Activated CD4-positive, alpha-beta memory T cell treated with anti-CD3 and anti-CD28 coated beads, Interleukin-2, amount 10 ng/mL, durations not matched to agents 7 days and 5 days (primary cell): Measurements from ENCODE around the gene MMP2. TPM values are rescaled to one million over a fixed set of nuclear protein-coding genes. Genes with fewer than 3 reads are reported as not detected.

ENCODE experiments used
- CTCF ChIA-PET: fragments of 350-600 bp; sonication (Branson Sonifier 250); formaldehyde crosslinking; loops from one replicate; lab custom pipeline; 2021; ENCODE audit warnings: antibody characterized with exemption, inconsistent platforms; lab: Charles Lee
- POLR2A ChIA-PET: fragments of 350-600 bp; sonication (Branson Sonifier 250); formaldehyde crosslinking; loops from one replicate; lab custom pipeline; 2021; ENCODE audit warnings: antibody characterized with exemption; lab: Charles Lee
- DNase-seq: peaks from one replicate; pipeline ENCODE4 v3.0.0-alpha.2; 2020
- H3K27ac Mint-ChIP-seq: one replicate; pipeline ENCODE4 v1.8.0; 2021; ENCODE audit warnings: mild to moderate bottlenecking, mixed read lengths
- H3K27me3 Mint-ChIP-seq: one replicate; pipeline ENCODE4 v1.8.0; 2021; ENCODE audit warnings: mixed read lengths
- H3K36me3 Mint-ChIP-seq: one replicate; pipeline ENCODE4 v1.8.0; 2021; ENCODE audit warnings: low read depth, mixed read lengths
- H3K4me1 Mint-ChIP-seq: one replicate; pipeline ENCODE4 v1.8.0; 2021; ENCODE audit warnings: mixed read lengths
- H3K4me3 Mint-ChIP-seq: one replicate; pipeline ENCODE4 v1.8.0; 2021; ENCODE audit warnings: mild to moderate bottlenecking, mixed read lengths
- H3K9me3 Mint-ChIP-seq: one replicate; pipeline ENCODE4 v1.8.0; 2021; ENCODE audit warnings: mixed read lengths
- total RNA-seq, 2 experiments: library from RNA; stranded (reverse); gene quantifications; one replicate each; pipeline ENCODE4 v1.2.3, GENCODE V29; 2021

MMP2 gene
- total RNA-seq, 2 experiments from 2014 or later, result 0.20 to 0.30 TPM

GRCh38 chr16:55474821-55475220, 4.2 kb upstream of the MMP2 start:
- H3K9me3 Mint-ChIP-seq, result no peaks in the 10 kb centered on the region
- no peaks in the 10 kb centered on the region for H3K36me3 Mint-ChIP-seq
- no peak overlapping the region for H3K4me3 Mint-ChIP-seq
- H3K27me3 Mint-ChIP-seq, result peaks cover 20% of the 10 kb centered on the region
- CTCF ChIA-PET, result interaction anchor here (1.0 to 1.6 kb wide), 2 partner anchors 9 to 11 kb away, joined by 3 to 11 read pairs; no protein-coding TSS in a partner anchor
- peaks cover 28% of the 10 kb centered on the region for H3K4me1 Mint-ChIP-seq
- no peak for DNase-seq
- no peak overlapping the region for H3K27ac Mint-ChIP-seq
- POLR2A ChIA-PET, result no interaction called here

GRCh38 chr16:55475919-55476318, 3.1 kb upstream of the MMP2 start:
- no peaks in the 10 kb centered on the region for H3K9me3 Mint-ChIP-seq
- DNase-seq, result no peak
- no peak overlapping the region for H3K4me3 Mint-ChIP-seq
- peaks cover 25% of the 10 kb centered on the region for H3K4me1 Mint-ChIP-seq
- no peaks in the 10 kb centered on the region for H3K36me3 Mint-ChIP-seq
- ChIA-PET POLR2A (no interaction called here), CTCF (interaction anchor here (1.6 kb wide), 1 partner anchor 11 kb away, joined by 11 read pairs; no protein-coding TSS in a partner anchor)
- no peak overlapping the region for H3K27ac Mint-ChIP-seq
- H3K27me3 Mint-ChIP-seq, result peaks cover 29% of the 10 kb centered on the region

- CTCF ChIA-PET, result no interaction called here
- H3K4me1 Mint-ChIP-seq, result peaks cover 15% of the 10 kb centered on the region
- H3K4me3 Mint-ChIP-seq, result no peak overlapping the region
- DNase-seq, result no peak
- no peaks in the 10 kb centered on the region for H3K9me3 Mint-ChIP-seq
- POLR2A ChIA-PET, result no interaction called here
- peaks cover 35% of the 10 kb centered on the region for H3K27me3 Mint-ChIP-seq
- H3K27ac Mint-ChIP-seq, result no peak overlapping the region
- no peaks in the 10 kb centered on the region for H3K36me3 Mint-ChIP-seq
Observed at GRCh38 chr16:55476625-55477533, 2.1 kb upstream of the MMP2 start.

GRCh38 chr16:55477736-55478135, 1.3 kb upstream of the MMP2 start:
- Mint-ChIP-seq H3K36me3 (no peaks in the 10 kb centered on the region), H3K27me3 (peaks cover 35% of the 10 kb centered on the region), H3K9me3 (no peaks in the 10 kb centered on the region), H3K27ac (no peak overlapping the region), H3K4me1 (peaks cover 12% of the 10 kb centered on the region), H3K4me3 (no peak overlapping the region)
- DNase-seq, result no peak
- POLR2A ChIA-PET, result no interaction called here
- CTCF ChIA-PET, result no interaction called here

GRCh38 chr16:55479430-55480140, 587 bp downstream of the MMP2 start:
- peak overlapping the region; percentile 13 for H3K4me3 Mint-ChIP-seq
- H3K27me3 Mint-ChIP-seq, result peaks cover 35% of the 10 kb centered on the region
- H3K36me3 Mint-ChIP-seq, result no peaks in the 10 kb centered on the region
- no peak overlapping the region for H3K27ac Mint-ChIP-seq
- ChIA-PET POLR2A (no interaction called here), CTCF (interaction anchor here (0.8 to 1.7 kb wide), 2 partner anchors 10 to 15 kb away, joined by 3 to 6 read pairs; no protein-coding TSS in a partner anchor)
- DNase-seq, result no peak
- H3K4me1 Mint-ChIP-seq, result peaks cover 5% of the 10 kb centered on the region
- H3K9me3 Mint-ChIP-seq, result no peaks in the 10 kb centered on the region

GRCh38 chr16:55480228-55480655, 1.2 kb downstream of the MMP2 start:
- CTCF ChIA-PET, result interaction anchor here (0.8 to 1.7 kb wide), 2 partner anchors 10 to 15 kb away, joined by 3 to 6 read pairs; no protein-coding TSS in a partner anchor
- Mint-ChIP-seq H3K36me3 (no peaks in the 10 kb centered on the region), H3K4me1 (peaks cover 4% of the 10 kb centered on the region), H3K9me3 (no peaks in the 10 kb centered on the region), H3K27me3 (peaks cover 35% of the 10 kb centered on the region), H3K4me3 (no peak overlapping the region), H3K27ac (no peak overlapping the region)
- no peak for DNase-seq
- POLR2A ChIA-PET, result no interaction called here

- Mint-ChIP-seq H3K36me3 (no peaks in the 10 kb centered on the region), H3K27ac (no peak overlapping the region), H3K4me3 (no peak overlapping the region), H3K9me3 (no peaks in the 10 kb centered on the region), H3K27me3 (peaks cover 35% of the 10 kb centered on the region), H3K4me1 (peaks cover 4% of the 10 kb centered on the region)
- DNase-seq, result no peak
- CTCF ChIA-PET, result interaction anchor here (1.7 kb wide), 1 partner anchor 16 kb away, joined by 6 read pairs; no protein-coding TSS in a partner anchor
- POLR2A ChIA-PET, result no interaction called here
Observed at GRCh38 chr16:55481023-55481422, 2.0 kb downstream of the MMP2 start.

- Mint-ChIP-seq H3K9me3 (no peaks in the 10 kb centered on the region), H3K27me3 (peaks cover 35% of the 10 kb centered on the region), H3K27ac (no peak overlapping the region), H3K4me1 (peaks cover 4% of the 10 kb centered on the region), H3K4me3 (no peak overlapping the region), H3K36me3 (no peaks in the 10 kb centered on the region)
- CTCF ChIA-PET, result no interaction called here
- no peak for DNase-seq
- POLR2A ChIA-PET, result no interaction called here
Observed at GRCh38 chr16:55482056-55482455, 3.1 kb downstream of the MMP2 start.

GRCh38 chr16:55487048-55487803, 8.2 kb downstream of the MMP2 start:
- H3K9me3 Mint-ChIP-seq, result no peaks in the 10 kb centered on the region
- H3K36me3 Mint-ChIP-seq, result no peaks in the 10 kb centered on the region
- ChIA-PET POLR2A (no interaction called here), CTCF (no interaction called here)
- H3K4me3 Mint-ChIP-seq, result no peak overlapping the region
- H3K4me1 Mint-ChIP-seq, result no peaks in the 10 kb centered on the region
- H3K27me3 Mint-ChIP-seq, result no peaks in the 10 kb centered on the region
- no peak overlapping the region for H3K27ac Mint-ChIP-seq
- DNase-seq, result no peak

- POLR2A ChIA-PET, result no interaction called here
- Mint-ChIP-seq H3K27me3 (no peaks in the 10 kb centered on the region), H3K36me3 (no peaks in the 10 kb centered on the region), H3K27ac (no peak overlapping the region), H3K4me1 (no peaks in the 10 kb centered on the region), H3K9me3 (no peaks in the 10 kb centered on the region), H3K4me3 (no peak overlapping the region)
- CTCF ChIA-PET, result no interaction called here
- no peak for DNase-seq
Observed at GRCh38 chr16:55488306-55488705, 9.3 kb downstream of the MMP2 start.

GRCh38 chr16:55489119-55489955, 10.3 kb downstream of the MMP2 start:
- POLR2A ChIA-PET, result no interaction called here
- no peaks in the 10 kb centered on the region for H3K36me3 Mint-ChIP-seq
- no peaks in the 10 kb centered on the region for H3K27me3 Mint-ChIP-seq
- H3K4me1 Mint-ChIP-seq, result no peaks in the 10 kb centered on the region
- H3K4me3 Mint-ChIP-seq, result no peak overlapping the region
- CTCF ChIA-PET, result no interaction called here
- no peak overlapping the region for H3K27ac Mint-ChIP-seq
- no peak for DNase-seq
- no peaks in the 10 kb centered on the region for H3K9me3 Mint-ChIP-seq

- ChIA-PET CTCF (interaction anchor here (0.5 kb wide), 1 partner anchor 10 kb away, joined by 3 read pairs; no protein-coding TSS in a partner anchor), POLR2A (no interaction called here)
- Mint-ChIP-seq H3K27ac (no peak overlapping the region), H3K9me3 (no peaks in the 10 kb centered on the region), H3K27me3 (no peaks in the 10 kb centered on the region), H3K4me3 (no peak overlapping the region), H3K4me1 (no peaks in the 10 kb centered on the region), H3K36me3 (no peaks in the 10 kb centered on the region)
- no peak for DNase-seq
Observed at GRCh38 chr16:55489956-55490265, 10.9 kb downstream of the MMP2 start.
